ENCODE measurements around the gene EXD2.

DNA sequence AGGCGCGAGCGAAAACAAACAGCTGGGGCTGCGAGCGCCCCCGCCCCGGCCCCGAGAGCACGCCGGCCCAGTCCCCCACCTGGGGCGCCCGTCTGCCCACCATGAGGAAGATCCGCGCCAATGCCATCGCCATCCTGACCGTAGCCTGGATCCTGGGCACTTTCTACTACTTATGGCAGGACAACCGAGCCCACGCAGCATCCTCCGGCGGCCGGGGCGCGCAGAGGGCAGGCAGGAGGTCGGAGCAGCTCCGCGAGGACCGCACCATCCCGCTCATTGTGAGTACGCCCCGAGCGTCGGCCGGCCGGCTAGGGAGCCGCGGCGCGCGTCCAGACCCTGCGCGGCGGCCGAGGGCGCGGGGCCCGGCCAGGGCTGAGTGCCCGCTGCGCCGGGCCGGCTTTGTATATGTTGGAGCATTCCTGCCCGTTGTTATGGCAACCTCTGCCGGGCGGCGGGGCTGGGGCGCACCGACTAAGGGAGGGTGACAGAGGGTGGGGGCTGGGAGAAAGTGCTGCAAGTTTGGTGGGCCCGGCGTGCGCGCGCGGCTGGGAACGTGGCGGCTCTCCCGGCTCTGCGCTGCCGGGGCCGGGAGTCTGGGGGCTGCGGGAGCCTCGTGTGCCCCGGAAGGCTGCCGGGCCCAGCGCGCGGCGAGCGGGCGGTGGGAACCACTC, 69.0 kb downstream of the EXD2 start:
- TF ChIP-seq EP300 (IDR thresholded peaks at IDR 0.05) = no peak
- TF ChIP-seq, protein P1, sequence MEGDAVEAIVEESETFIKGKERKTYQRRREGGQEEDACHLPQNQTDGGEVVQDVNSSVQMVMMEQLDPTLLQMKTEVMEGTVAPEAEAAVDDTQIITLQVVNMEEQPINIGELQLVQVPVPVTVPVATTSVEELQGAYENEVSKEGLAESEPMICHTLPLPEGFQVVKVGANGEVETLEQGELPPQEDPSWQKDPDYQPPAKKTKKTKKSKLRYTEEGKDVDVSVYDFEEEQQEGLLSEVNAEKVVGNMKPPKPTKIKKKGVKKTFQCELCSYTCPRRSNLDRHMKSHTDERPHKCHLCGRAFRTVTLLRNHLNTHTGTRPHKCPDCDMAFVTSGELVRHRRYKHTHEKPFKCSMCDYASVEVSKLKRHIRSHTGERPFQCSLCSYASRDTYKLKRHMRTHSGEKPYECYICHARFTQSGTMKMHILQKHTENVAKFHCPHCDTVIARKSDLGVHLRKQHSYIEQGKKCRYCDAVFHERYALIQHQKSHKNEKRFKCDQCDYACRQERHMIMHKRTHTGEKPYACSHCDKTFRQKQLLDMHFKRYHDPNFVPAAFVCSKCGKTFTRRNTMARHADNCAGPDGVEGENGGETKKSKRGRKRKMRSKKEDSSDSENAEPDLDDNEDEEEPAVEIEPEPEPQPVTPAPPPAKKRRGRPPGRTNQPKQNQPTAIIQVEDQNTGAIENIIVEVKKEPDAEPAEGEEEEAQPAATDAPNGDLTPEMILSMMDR (IDR thresholded peaks at IDR 0.05) = no peak
- TF ChIP-seq POLR2A (IDR thresholded peaks at IDR 0.05) = no peak

Data from upper lobe of left lung (tissue), 4 donors.